Endothelial cell of umbilical vein (primary cell): ENCODE results near the gene EZR. TPM values are rescaled to one million over a fixed set of nuclear protein-coding genes. Genes with fewer than 3 reads are reported as not detected.

Source experiments
- Bru-seq: library from RNA; stranded (reverse); fragments of 400-500 nt; gene quantifications from one replicate; lab custom pipeline; 2021; lab: Mats Ljungman, UMichigan
- BruChase-seq, 2 experiments: library from RNA; stranded (reverse); fragments of 400-500 nt; gene quantifications; one replicate each; lab custom pipeline; 2021; lab: Mats Ljungman, UMichigan
- BruUV-seq: library from RNA; stranded (reverse); fragments of 400-500 nt; replicated peaks from 2 replicates; lab custom pipeline; 2021; lab: Mats Ljungman, UMichigan
- CTCF ChIA-PET: fragments of 300-600, 350-600 bp; sonication (Branson Sonifier 250); formaldehyde crosslinking; loops from one replicate; lab custom pipeline; 2021; ENCODE audit warnings: antibody characterized with exemption, inconsistent platforms; lab: Charles Lee
- POLR2A ChIA-PET: fragments of 300-600, 350-600 bp; sonication (Branson Sonifier 250); formaldehyde crosslinking; loops from one replicate; lab custom pipeline; 2021; ENCODE audit warnings: antibody characterized with exemption, inconsistent platforms; lab: Charles Lee
- DNase-seq: peaks from one replicate; pipeline ENCODE4 v3.0.0-alpha.2; 2011; ENCODE audit warnings: low read depth, low spot score
- FAIRE-seq: peaks from 2 replicates; lab custom pipeline; 2011; peaks lifted over from hg19 to GRCh38; lab: Jason Lieb, UNC
- H2AFZ ChIP-seq: 2 replicates; pipeline ENCODE4 v1.6.0; 2012; ENCODE audit warnings: low read depth, low read length, control low read depth, inconsistent platforms
- H3K27ac ChIP-seq: 2 replicates; pipeline ENCODE4 v1.5.1; 2011; ENCODE audit warnings: low read depth, mild to moderate bottlenecking, control low read depth, low read length, moderate library complexity; ENCODE audit not compliant: insufficient read depth
- H3K27me3 ChIP-seq, 2 experiments: 2 replicates each; pipeline versions ENCODE4 v1.6.0 to v1.6.1; 2011; ENCODE audit warnings: low read length in 2 of 2, mixed read lengths in 1 of 2; ENCODE audit not compliant: control insufficient read depth in 2 of 2, insufficient read depth in 2 of 2
- H3K36me3 ChIP-seq, 2 experiments: 2 replicates in 1 of 2; 3 replicates in 1 of 2; pipeline ENCODE4 v1.5.1; 2011; ENCODE audit warnings: low read length in 2 of 2, mild to moderate bottlenecking in 1 of 2, moderate library complexity in 1 of 2; ENCODE audit not compliant: control insufficient read depth in 2 of 2, insufficient read depth in 2 of 2; ENCODE audit errors: extremely low read depth in 1 of 2
- H3K4me1 ChIP-seq: 3 replicates; pipeline ENCODE4 v1.5.1; 2011; ENCODE audit warnings: mild to moderate bottlenecking, low read length; ENCODE audit not compliant: control insufficient read depth, insufficient read depth; ENCODE audit errors: extremely low read depth
- H3K4me2 ChIP-seq: 2 replicates; pipeline ENCODE4 v1.6.1; 2011; ENCODE audit warnings: low read length, control low read depth, mixed read lengths; ENCODE audit not compliant: insufficient read depth
- H3K4me3 ChIP-seq, 3 experiments: fragments of 200-600 bp in 1 of 3; sonication (generic), shearing (Covaris generic) in 1 of 3; replicated peaks in 1 of 3; 2 replicates each; pipeline ENCODE4 v1.5.1; 2011 to 2016; ENCODE audit warnings: control low read depth in 3 of 3, low read length in 3 of 3, mild to moderate bottlenecking in 2 of 3, inconsistent platforms in 1 of 3, low read depth in 1 of 3, moderate library complexity in 1 of 3; ENCODE audit not compliant: insufficient read depth in 1 of 3
- H3K79me2 ChIP-seq: 2 replicates; pipeline ENCODE4 v1.6.0; 2012; ENCODE audit warnings: low read length, inconsistent platforms; ENCODE audit not compliant: control insufficient read depth, insufficient read depth
- H3K9ac ChIP-seq: replicated peaks from 2 replicates; pipeline ENCODE3; 2011; ENCODE audit warnings: low read length, control low read depth; ENCODE audit not compliant: insufficient read depth; ENCODE audit errors: extremely low read depth
- H3K9me1 ChIP-seq: replicated peaks from 3 replicates; pipeline ENCODE4 v1.6.0; 2011; ENCODE audit warnings: mild to moderate bottlenecking, low read length; ENCODE audit not compliant: control insufficient read depth, insufficient read depth; ENCODE audit errors: extremely low read depth
- H3K9me3 ChIP-seq: replicated peaks from 2 replicates; pipeline ENCODE4 v1.5.1; 2012; ENCODE audit warnings: low read length, inconsistent platforms; ENCODE audit not compliant: control insufficient read depth, insufficient read depth
- H4K20me1 ChIP-seq: replicated peaks from 2 replicates; pipeline ENCODE3; 2011; ENCODE audit warnings: mild to moderate bottlenecking, low read length; ENCODE audit not compliant: control insufficient read depth, insufficient read depth; ENCODE audit errors: extremely low read depth
- EZH2 ChIP-seq: IDR thresholded peaks from 2 replicates; pipeline ENCODE4 v1.6.1; 2012; ENCODE audit warnings: borderline replicate concordance, low read depth, mild to moderate bottlenecking, moderate library complexity, low read length, inconsistent platforms; ENCODE audit not compliant: severe bottlenecking
- FOS ChIP-seq: IDR thresholded peaks from 2 replicates; pipeline ENCODE4 v1.6.1; 2011; ENCODE audit warnings: mild to moderate bottlenecking, low read length, moderate library complexity, borderline replicate concordance; ENCODE audit not compliant: insufficient read depth
- GATA2 ChIP-seq: IDR thresholded peaks from 2 replicates; pipeline ENCODE4 v1.7.0; 2011; ENCODE audit warnings: low read depth, mild to moderate bottlenecking, moderate library complexity, mixed read lengths, low read length; ENCODE audit not compliant: insufficient read length, insufficient read depth
- JUN ChIP-seq: IDR thresholded peaks from 2 replicates; pipeline ENCODE4 v1.6.1; 2011; ENCODE audit warnings: borderline replicate concordance, low read depth; ENCODE audit not compliant: insufficient read length, insufficient read depth
- MYC ChIP-seq: IDR thresholded peaks from one replicate; pipeline ENCODE4 v1.6.1; 2011; ENCODE audit warnings: mild to moderate bottlenecking, low read depth, low read length
- POLR2A ChIP-seq: IDR thresholded peaks from 2 replicates; pipeline ENCODE4 v1.6.1; 2012; ENCODE audit warnings: low read depth, mild to moderate bottlenecking, control low read depth, low read length
- POLR2AphosphoS5 ChIP-seq: IDR thresholded peaks from 2 replicates; pipeline ENCODE4 v1.6.1; 2012; ENCODE audit warnings: low read depth, mild to moderate bottlenecking, control low read depth, low read length, moderate library complexity; ENCODE audit not compliant: insufficient read depth
- dilution Hi-C: fragments of 300-500 bp; cut with MboI; formaldehyde crosslinking; loops from one replicate; pipeline ENCODE4 v1.15.0; 2019; ENCODE audit warnings: low sequenced_read_pairs; ENCODE audit not compliant: extremely low pct_ligation_motif_present
- intact Hi-C: fragments of 100-400 bp; cut with micrococcal nuclease; formaldehyde crosslinking; loops from one replicate; pipeline ENCODE4 v1.10.0; 2022
- long read RNA-seq: library from polyadenylated mRNA; stranded (forward); transcript quantifications from one replicate; pipeline ENCODE4 v2.0.0, GENCODE V29; 2021
- polyA minus RNA-seq, 3 experiments: library from RNA; depleted of rRNA, polyadenylated mRNA; stranded (reverse); fragments of >200 nt; gene quantifications; 1 replicate in 1 of 3; 2 replicates in 2 of 3; pipeline ENCODE4 v1.2.3, GENCODE V29; 2011
- polyA plus RNA-seq, 4 experiments: library from polyadenylated mRNA; depleted of rRNA in 3 of 4; stranded (reverse) in 3 of 4; unstranded in 1 of 4; fragments of >200 nt; gene quantifications; 2 replicates each; pipeline versions ENCODE4 v1.2.1 to v1.2.3, GENCODE V29; 2011 to 2012; ENCODE audit warnings: missing spikeins in 1 of 4
- total RNA-seq: library from RNA; stranded (reverse); gene quantifications from 2 replicates; pipeline ENCODE4 v1.2.3, GENCODE V29; 2021
- TF ChIP-seq, protein P1 (sequence below), 2 donors: IDR thresholded peaks; 1 replicate in 1 of 2; 2 replicates in 1 of 2; pipeline ENCODE4 v1.5.1; 2011; ENCODE audit warnings: low read length in 2 of 2, mild to moderate bottlenecking in 2 of 2, moderate library complexity in 2 of 2, control low read depth in 1 of 2, inconsistent platforms in 1 of 2, low read depth in 1 of 2; ENCODE audit not compliant: insufficient read depth in 1 of 2; ENCODE audit errors: extremely low read depth in 1 of 2
- TF ChIP-seq, protein P2 (sequence below): IDR thresholded peaks from 2 replicates; pipeline ENCODE4 v1.6.1; 2011; ENCODE audit not compliant: insufficient read depth, insufficient read length

Gene EZR
- total RNA-seq (105 and 108 TPM in 2 replicates), polyA plus RNA-seq (54.5 and 58.5 TPM in 2 replicates), polyA minus RNA-seq (61.0 and 62.0 TPM in 2 replicates), Bru-seq, nascent RNA (percentile 80 among the genes with signal in this experiment), BruChase-seq, experiment 1, labeled RNA remaining after a 6-hour chase (percentile 88 among the genes with signal in this experiment), BruChase-seq, experiment 2, labeled RNA remaining after a 2-hour chase (percentile 79 among the genes with signal in this experiment)
- 61.7 and 70.4 TPM in 2 replicates for polyA plus RNA-seq (2011; cell fraction: cytosol; rRNA removed)
- 99.6 and 120 TPM in 2 replicates for polyA plus RNA-seq (2011; cell fraction: nucleus; rRNA removed)
- 76.0 and 97.3 TPM in 2 replicates for polyA plus RNA-seq (2012)
- 42.7 TPM for polyA minus RNA-seq (2011; cell fraction: cytosol; rRNA and poly(A)+ RNA removed)
- 26.8 and 29.3 TPM in 2 replicates for polyA minus RNA-seq (2011; cell fraction: nucleus; rRNA and poly(A)+ RNA removed)
- long read RNA-seq, transcript EZR-201 (13 exons, 3,068 nt) = minor isoform, 41 of 352 reads
- long read RNA-seq, transcript EZR-202 (14 exons, 3,096 nt) = major isoform, 245 of 352 reads
- long read RNA-seq, partial matches to known transcripts = 50 of 352 reads
- long read RNA-seq, other reads (novel, unspliced or antisense) = 16 of 352 reads

DNA sequence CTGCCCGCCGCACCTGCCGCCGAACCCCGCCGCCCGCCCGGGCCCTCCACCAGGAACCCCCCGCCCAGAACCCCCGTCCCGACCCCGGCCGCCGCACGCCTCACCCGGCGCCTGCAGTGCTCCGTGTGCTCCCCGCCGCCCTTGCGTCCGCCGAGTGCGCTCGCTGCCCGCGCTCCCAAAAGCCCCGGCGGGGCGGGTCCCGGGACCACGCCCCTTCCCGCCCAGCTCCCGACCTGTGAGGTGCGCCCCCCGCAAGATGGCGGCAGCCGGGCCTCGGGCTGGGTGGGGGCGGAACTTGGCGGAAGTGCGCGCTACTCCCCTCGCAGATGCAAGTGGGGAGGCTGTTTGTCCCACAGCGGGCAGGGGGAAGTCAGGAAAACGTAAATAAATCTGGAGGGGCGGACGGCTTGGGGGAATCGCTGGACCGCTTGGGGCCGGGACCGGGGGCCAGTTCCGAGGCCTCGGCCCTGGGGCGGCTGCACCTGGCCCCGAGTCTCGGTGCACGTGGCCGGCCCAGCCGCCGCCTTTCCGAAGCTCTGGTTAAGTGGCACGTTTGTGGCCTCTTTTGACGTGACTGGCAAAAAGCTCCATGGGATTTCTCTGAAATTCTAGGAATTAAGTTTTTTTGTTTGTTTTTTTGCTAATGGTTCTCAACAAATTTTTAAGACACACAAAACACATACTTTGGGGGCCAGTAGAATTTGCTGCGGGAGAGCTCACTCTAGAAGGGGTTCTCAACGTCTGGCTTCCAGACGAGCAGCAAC lies at the start of gene EZR:
Gene EZR, minus strand, starts transcription at position 156 of the 764 bp plus-strand sequence. CDS start 1,275 bp downstream, outside the sequence.
- TF ChIP-seq POLR2AphosphoS5 (peak; percentile 40), GATA2 (no peak)
- H3K9me3 ChIP-seq = no peaks in the 10 kb centered on the region
- no peaks in the 10 kb centered on the region for H3K36me3 ChIP-seq
- H3K4me3 ChIP-seq = peak within 1 kb of the TSS; percentile 84 to 98 (median 87)
- DNase-seq = peak; percentile 58
- H3K4me1 ChIP-seq = peaks cover 16% of the 10 kb centered on the region
- H3K79me2 ChIP-seq = peaks cover 36% of the 10 kb centered on the region
- BruUV-seq = no TSS peak
- intact Hi-C loops = loop anchor here (2.0 kb wide), 2 partner anchors 33 to 99 kb away; no protein-coding TSS in a partner anchor
- POLR2A ChIA-PET = no interaction called here
- no peaks in the 10 kb centered on the region for H3K27me3 ChIP-seq
- peak within 1 kb of the TSS; percentile 3 for H3K4me2 ChIP-seq
- CTCF ChIA-PET = interaction anchor here (0.6 to 2.2 kb wide), 10 partner anchors 8 to 151 kb away, joined by 3 to 5 read pairs (median 3); no protein-coding TSS in a partner anchor
- peak within 1 kb of the TSS; percentile 86 for H2AFZ ChIP-seq
- no peaks in the 10 kb centered on the region for H4K20me1 ChIP-seq
- FAIRE-seq = peak; percentile 66
- H3K9ac ChIP-seq = peak within 1 kb of the TSS; percentile 71
- dilution Hi-C loops = no loop called here
- H3K27ac ChIP-seq = peak within 1 kb of the TSS; percentile 48
- no peaks in the 10 kb centered on the region for H3K9me1 ChIP-seq

DNA sequence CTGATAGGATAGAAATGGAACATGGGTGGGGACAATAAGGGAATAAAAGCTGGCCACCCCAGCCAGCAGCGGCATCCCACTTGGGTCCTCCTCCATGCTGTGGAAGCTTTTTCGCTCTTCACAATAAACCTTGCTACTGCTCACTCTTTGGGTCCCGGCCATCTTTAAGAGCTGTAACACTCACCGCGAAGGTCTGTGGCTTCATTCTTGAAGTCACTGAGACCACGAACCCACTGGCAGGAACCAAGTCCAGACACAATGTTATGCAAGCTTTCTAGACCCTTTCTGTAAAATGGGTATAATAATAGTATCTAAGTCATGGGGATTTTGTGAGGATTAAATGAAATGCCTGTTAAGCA lies 48.9 kb upstream of the EZR start:
- H3K4me2 ChIP-seq = no peak overlapping the region
- dilution Hi-C loops (no loop called here), intact Hi-C loops (no loop called here)
- no peak overlapping the region for H2AFZ ChIP-seq
- FAIRE-seq (no peak), DNase-seq (no peak)
- ChIA-PET POLR2A (no interaction called here), CTCF (interaction anchor here (1.0 kb wide), 1 partner anchor 149 kb away, joined by 3 read pairs; no protein-coding TSS in a partner anchor)
- H3K27me3 ChIP-seq = peaks cover 5 to 15% of the 10 kb centered on the region in 2 experiments
- no TSS peak for BruUV-seq
- no peaks in the 10 kb centered on the region for H3K79me2 ChIP-seq
- H3K9me1 ChIP-seq = no peaks in the 10 kb centered on the region
- no peak overlapping the region for H3K4me3 ChIP-seq
- H4K20me1 ChIP-seq = no peaks in the 10 kb centered on the region
- no peak overlapping the region for H3K27ac ChIP-seq
- no peak overlapping the region for H3K9ac ChIP-seq
- peaks cover 7% of the 10 kb centered on the region for H3K4me1 ChIP-seq
- H3K36me3 ChIP-seq = no peaks in the 10 kb centered on the region
- TF ChIP-seq POLR2AphosphoS5 = no peak
- TF ChIP-seq, protein P1, sequence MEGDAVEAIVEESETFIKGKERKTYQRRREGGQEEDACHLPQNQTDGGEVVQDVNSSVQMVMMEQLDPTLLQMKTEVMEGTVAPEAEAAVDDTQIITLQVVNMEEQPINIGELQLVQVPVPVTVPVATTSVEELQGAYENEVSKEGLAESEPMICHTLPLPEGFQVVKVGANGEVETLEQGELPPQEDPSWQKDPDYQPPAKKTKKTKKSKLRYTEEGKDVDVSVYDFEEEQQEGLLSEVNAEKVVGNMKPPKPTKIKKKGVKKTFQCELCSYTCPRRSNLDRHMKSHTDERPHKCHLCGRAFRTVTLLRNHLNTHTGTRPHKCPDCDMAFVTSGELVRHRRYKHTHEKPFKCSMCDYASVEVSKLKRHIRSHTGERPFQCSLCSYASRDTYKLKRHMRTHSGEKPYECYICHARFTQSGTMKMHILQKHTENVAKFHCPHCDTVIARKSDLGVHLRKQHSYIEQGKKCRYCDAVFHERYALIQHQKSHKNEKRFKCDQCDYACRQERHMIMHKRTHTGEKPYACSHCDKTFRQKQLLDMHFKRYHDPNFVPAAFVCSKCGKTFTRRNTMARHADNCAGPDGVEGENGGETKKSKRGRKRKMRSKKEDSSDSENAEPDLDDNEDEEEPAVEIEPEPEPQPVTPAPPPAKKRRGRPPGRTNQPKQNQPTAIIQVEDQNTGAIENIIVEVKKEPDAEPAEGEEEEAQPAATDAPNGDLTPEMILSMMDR (IDR thresholded peaks at IDR 0.05; ENCODE audit: extremely low read depth in 1 of 2, insufficient read depth in 1 of 2, low read depth in 1 of 2, low read length in 2 of 2) = no peak
- TF ChIP-seq, protein P2, sequence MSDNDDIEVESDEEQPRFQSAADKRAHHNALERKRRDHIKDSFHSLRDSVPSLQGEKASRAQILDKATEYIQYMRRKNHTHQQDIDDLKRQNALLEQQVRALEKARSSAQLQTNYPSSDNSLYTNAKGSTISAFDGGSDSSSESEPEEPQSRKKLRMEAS = no peak
- TF ChIP-seq POLR2A = no peak
- no peak for TF ChIP-seq FOS
- no peak for TF ChIP-seq EZH2
- no peak for TF ChIP-seq GATA2
- TF ChIP-seq JUN = no peak
- TF ChIP-seq MYC = no peak
- no peaks in the 10 kb centered on the region for H3K9me3 ChIP-seq
